ENCODE results near the gene KCNC1.
A peak's percentile ranks its signal among the peaks of the same experiment; 100 is the strongest.

The KCNC1 gene

DNA sequence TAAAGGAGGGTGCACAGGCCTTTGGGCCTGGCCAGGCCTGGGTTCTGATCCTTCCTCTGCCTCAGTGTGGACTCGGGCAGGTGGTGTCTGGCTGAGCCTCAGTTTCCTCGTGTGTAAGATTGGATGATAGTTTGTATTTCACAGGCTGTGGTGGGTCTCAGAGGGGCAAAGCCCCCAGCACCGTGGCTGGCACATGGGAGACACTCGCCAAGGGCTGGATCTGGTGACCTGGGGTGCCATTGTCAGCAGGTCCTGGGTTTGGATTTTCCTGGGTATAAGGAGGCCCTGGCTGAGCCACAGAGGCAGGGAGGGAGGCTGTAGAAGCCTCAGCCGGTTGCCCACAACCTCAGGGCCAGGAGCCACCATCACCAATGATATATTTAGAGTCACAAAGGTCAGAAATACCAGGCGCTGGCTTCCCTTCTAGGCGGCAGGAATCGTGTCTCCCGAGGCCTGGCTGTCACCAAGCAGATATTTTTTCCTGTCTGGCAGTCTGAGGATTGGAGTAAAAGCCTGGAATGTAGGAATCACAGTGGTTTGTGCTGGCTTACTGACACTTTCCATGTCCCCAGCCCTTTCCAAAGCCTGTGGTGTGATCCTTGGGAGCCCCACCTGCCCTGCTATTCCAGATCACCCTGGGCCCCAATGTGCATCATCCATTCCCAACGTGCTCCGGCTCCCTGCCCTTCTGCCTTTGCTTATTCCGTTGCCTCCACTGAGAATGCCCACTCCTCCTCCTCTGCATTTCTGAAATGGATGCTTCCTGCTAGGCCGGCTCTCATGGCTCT, 15.6 kb downstream of the KCNC1 start:
- TF ChIP-seq, protein P1, sequence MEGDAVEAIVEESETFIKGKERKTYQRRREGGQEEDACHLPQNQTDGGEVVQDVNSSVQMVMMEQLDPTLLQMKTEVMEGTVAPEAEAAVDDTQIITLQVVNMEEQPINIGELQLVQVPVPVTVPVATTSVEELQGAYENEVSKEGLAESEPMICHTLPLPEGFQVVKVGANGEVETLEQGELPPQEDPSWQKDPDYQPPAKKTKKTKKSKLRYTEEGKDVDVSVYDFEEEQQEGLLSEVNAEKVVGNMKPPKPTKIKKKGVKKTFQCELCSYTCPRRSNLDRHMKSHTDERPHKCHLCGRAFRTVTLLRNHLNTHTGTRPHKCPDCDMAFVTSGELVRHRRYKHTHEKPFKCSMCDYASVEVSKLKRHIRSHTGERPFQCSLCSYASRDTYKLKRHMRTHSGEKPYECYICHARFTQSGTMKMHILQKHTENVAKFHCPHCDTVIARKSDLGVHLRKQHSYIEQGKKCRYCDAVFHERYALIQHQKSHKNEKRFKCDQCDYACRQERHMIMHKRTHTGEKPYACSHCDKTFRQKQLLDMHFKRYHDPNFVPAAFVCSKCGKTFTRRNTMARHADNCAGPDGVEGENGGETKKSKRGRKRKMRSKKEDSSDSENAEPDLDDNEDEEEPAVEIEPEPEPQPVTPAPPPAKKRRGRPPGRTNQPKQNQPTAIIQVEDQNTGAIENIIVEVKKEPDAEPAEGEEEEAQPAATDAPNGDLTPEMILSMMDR (IDR thresholded peaks at IDR 0.05) = no peak
- Histone ChIP-seq H3K4me3 (no peak overlapping the region), H3K27ac (no peak overlapping the region), H3K4me1 (no peaks in the 10 kb centered on the region), H3K36me3 (no peaks in the 10 kb centered on the region), H3K27me3 (peaks cover 0 to 34% of the 10 kb centered on the region in 2 donors), H3K9me3 (no peaks in the 10 kb centered on the region)
- DNase-seq = peak in 1 of 2 donors; percentile 31
- intact Hi-C loops (cut with DNase I; ENCODE audit: low total_unique reads) = no loop called here

GRCh38 chr11:17750801-17751165, 16.2 kb downstream of the KCNC1 start:
- TF ChIP-seq, protein P1 (IDR thresholded peaks at IDR 0.05) = no peak
- Histone ChIP-seq H3K36me3 (no peaks in the 10 kb centered on the region), H3K27me3 (peaks cover 0 to 35% of the 10 kb centered on the region in 2 donors), H3K4me3 (no peak overlapping the region), H3K27ac (no peak overlapping the region), H3K9me3 (no peaks in the 10 kb centered on the region), H3K4me1 (no peaks in the 10 kb centered on the region)
- no peak for DNase-seq
- intact Hi-C loops (cut with DNase I; ENCODE audit: low total_unique reads) = no loop called here

DNA sequence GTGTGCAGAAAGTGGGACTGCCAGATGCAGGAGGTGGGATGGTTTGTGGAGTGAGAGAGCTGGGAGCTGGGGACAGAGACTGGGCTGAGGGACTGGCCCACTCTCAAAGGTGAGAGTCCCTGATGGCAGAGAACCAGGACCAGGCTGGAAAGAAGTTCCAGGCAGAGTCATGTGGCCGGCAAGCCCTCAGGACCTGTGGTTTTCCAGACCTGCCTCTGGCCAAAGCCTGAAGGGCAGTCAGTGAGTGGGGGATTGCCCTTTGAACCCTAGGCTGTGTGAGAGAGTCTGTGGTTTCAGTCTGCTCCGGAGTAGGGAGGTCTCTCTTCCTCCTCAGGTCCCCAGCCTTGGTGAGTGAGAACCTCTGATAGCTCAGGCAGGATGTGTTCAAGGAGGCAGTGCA, 17.0 kb downstream of the KCNC1 start:
- Histone ChIP-seq H3K9me3 (no peaks in the 10 kb centered on the region), H3K4me1 (no peaks in the 10 kb centered on the region), H3K36me3 (no peaks in the 10 kb centered on the region), H3K27me3 (peaks cover 0 to 27% of the 10 kb centered on the region in 2 donors), H3K27ac (no peak overlapping the region), H3K4me3 (no peak overlapping the region)
- intact Hi-C loops (cut with DNase I; ENCODE audit: low total_unique reads) = no loop called here
- DNase-seq = no peak
- TF ChIP-seq, protein P1 (IDR thresholded peaks at IDR 0.05) = no peak

- Histone ChIP-seq H3K9me3 (no peaks in the 10 kb centered on the region), H3K27me3 (peaks cover 0 to 21% of the 10 kb centered on the region in 2 donors), H3K4me3 (no peak overlapping the region), H3K27ac (no peak overlapping the region), H3K36me3 (no peaks in the 10 kb centered on the region), H3K4me1 (no peaks in the 10 kb centered on the region)
- DNase-seq = no peak
- intact Hi-C loops (cut with DNase I; ENCODE audit: low total_unique reads) = no loop called here
- TF ChIP-seq, protein P1 (IDR thresholded peaks at IDR 0.05) = no peak
Measured at GRCh38 chr11:17752144-17752543, 17.6 kb downstream of the KCNC1 start.

- H3K4me3 ChIP-seq = no peak overlapping the region
- DNase-seq = no peak
- no peaks in the 10 kb centered on the region for H3K36me3 ChIP-seq
- no peaks in the 10 kb centered on the region for H3K9me3 ChIP-seq
- no peaks in the 10 kb centered on the region for H3K4me1 ChIP-seq
- intact Hi-C loops (cut with DNase I; ENCODE audit: low total_unique reads) = no loop called here
- H3K27ac ChIP-seq = no peak overlapping the region
- TF ChIP-seq, protein P1 (IDR thresholded peaks at IDR 0.05) = no peak
- H3K27me3 ChIP-seq = peaks cover 0 to 11% of the 10 kb centered on the region in 2 donors
Measured at GRCh38 chr11:17753153-17753552, 18.6 kb downstream of the KCNC1 start.

Measured in tibial artery (tissue), 4 donors.